BE2C (cell line): ENCODE data around the gene KIRREL2.
"Not testable (repeated sequence)": the region's sequence is repeated elsewhere in the genome, so short reads cannot be mapped to it uniquely, and the experiment has no call there.

ENCODE experiments used
- DNase-seq: peaks from one replicate; pipeline ENCODE4 v3.0.0-alpha.2; 2020
- H3K27me3 ChIP-seq: fragments of 250-450 bp; sonication (Bioruptor Pico); 2 replicates; pipeline ENCODE4 v1.5.1; 2020; ENCODE audit warnings: mild to moderate bottlenecking
- H3K36me3 ChIP-seq: fragments of 250-450 bp; sonication (Bioruptor Pico); 2 replicates; pipeline ENCODE4 v1.5.1; 2020; ENCODE audit warnings: mild to moderate bottlenecking
- H3K4me1 ChIP-seq: fragments of 250-450 bp; sonication (Bioruptor Pico); 2 replicates; pipeline ENCODE4 v1.5.1; 2020
- H3K4me3 ChIP-seq: 2 replicates; pipeline ENCODE4 v1.5.1; 2011; ENCODE audit warnings: low read depth, low read length
- H3K9me3 ChIP-seq: fragments of 250-450 bp; sonication (Bioruptor Pico); 2 replicates; pipeline ENCODE4 v1.5.1; 2020
- TF ChIP-seq, protein P1 (sequence below): IDR thresholded peaks from 2 replicates; pipeline ENCODE4 v1.5.1; 2012; ENCODE audit warnings: mild to moderate bottlenecking, low read depth, low read length

KIRREL2 gene

DNA sequence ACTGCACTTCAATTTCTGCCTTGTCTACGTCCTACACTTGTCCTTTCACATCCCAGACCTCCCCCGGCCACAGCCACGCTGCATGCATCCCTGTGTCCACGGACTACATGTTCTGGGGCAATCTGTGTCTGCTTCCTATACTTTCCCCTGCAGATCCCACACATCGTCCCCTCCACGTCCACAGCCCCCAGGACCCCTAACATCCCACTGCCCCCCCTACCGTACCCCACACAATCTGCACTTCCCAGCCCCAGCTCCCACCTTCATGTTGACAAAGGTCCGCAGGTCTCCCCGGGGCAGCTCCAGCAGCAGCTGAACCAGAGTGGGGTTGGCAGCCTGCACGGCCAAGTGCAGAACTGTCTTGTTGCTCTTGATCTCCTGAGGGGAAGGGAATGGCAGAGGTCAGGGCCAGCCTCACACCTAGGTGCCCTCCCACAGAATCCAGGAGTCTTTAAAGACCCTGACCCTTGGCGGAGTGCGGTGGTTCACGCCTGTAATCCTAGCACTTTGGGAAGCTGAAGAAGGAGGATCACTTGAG is 33.5 kb downstream of the KIRREL2 start:
- no peaks in the 10 kb centered on the region for H3K9me3 ChIP-seq
- DNase-seq = no peak
- TF ChIP-seq, protein P1, sequence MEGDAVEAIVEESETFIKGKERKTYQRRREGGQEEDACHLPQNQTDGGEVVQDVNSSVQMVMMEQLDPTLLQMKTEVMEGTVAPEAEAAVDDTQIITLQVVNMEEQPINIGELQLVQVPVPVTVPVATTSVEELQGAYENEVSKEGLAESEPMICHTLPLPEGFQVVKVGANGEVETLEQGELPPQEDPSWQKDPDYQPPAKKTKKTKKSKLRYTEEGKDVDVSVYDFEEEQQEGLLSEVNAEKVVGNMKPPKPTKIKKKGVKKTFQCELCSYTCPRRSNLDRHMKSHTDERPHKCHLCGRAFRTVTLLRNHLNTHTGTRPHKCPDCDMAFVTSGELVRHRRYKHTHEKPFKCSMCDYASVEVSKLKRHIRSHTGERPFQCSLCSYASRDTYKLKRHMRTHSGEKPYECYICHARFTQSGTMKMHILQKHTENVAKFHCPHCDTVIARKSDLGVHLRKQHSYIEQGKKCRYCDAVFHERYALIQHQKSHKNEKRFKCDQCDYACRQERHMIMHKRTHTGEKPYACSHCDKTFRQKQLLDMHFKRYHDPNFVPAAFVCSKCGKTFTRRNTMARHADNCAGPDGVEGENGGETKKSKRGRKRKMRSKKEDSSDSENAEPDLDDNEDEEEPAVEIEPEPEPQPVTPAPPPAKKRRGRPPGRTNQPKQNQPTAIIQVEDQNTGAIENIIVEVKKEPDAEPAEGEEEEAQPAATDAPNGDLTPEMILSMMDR = no peak
- H3K4me1 ChIP-seq = no peaks in the 10 kb centered on the region
- no peaks in the 10 kb centered on the region for H3K27me3 ChIP-seq
- no peak overlapping the region for H3K4me3 ChIP-seq
- peaks cover 27% of the 10 kb centered on the region for H3K36me3 ChIP-seq

- H3K36me3 ChIP-seq = peaks cover 35% of the 10 kb centered on the region
- H3K9me3 ChIP-seq, H3K4me1 ChIP-seq, H3K27me3 ChIP-seq, H3K4me3 ChIP-seq, DNase-seq: not testable (repeated sequence)
Observed at GRCh38 chr19:35891819-35892218, 35.1 kb downstream of the KIRREL2 start.

DNA sequence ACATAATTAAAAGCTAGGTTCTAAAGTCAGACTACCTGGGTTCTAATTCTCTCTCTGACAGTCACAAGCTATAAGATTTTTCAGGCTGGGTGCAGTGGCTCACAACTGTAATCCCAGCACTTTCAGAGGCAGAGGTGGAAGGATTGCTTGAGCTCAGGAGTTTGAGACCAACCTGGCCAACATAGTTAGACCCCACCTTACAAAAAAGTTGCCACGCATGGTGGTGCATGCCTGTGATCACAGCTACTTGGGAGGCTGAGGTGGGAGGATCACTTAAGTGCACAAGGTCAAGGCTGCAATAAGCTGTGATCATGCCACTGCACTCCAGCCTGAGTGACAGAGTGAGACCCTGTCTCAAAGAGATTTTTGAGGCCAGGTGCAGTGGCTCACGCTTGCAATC is 37.6 kb downstream of the KIRREL2 start:
- Histone ChIP-seq H3K27me3 (no peaks in the 10 kb centered on the region), H3K9me3 (no peaks in the 10 kb centered on the region), H3K36me3 (peaks cover 37% of the 10 kb centered on the region), H3K4me3 (no peak overlapping the region), H3K4me1 (peaks cover 4% of the 10 kb centered on the region; the same call in 1 of the 2 replicates)
- no peak for DNase-seq
- TF ChIP-seq, protein P1 = no peak

GRCh38 chr19:35895911-35896642 is 39.4 kb downstream of the KIRREL2 start:
- no peaks in the 10 kb centered on the region for H3K9me3 ChIP-seq
- peaks cover 30% of the 10 kb centered on the region for H3K36me3 ChIP-seq
- TF ChIP-seq, protein P1 = no peak
- H3K4me3 ChIP-seq = no peak overlapping the region
- no peaks in the 10 kb centered on the region for H3K27me3 ChIP-seq
- no peak for DNase-seq
- peaks cover 4% of the 10 kb centered on the region; the same call in 1 of the 2 replicates for H3K4me1 ChIP-seq

DNA sequence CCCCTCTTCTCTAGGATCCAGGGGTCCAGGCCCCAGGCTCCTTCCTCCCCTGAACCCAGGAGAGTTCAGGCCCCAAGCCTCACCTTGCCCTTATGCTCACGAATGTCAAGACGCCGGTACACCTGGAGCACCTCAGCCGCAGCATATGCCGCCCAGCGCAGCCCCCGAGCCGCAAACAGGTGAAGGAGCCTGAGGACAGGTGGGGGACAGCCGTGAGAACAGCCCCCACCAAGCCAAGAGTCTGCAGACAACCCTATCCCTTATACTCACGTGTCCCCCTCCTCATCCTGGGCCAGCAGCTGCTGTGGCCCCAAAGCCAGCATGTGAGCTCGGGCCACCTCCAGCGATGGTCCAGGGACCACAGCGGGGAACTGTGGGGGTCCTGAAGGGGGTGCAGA is 39.9 kb downstream of the KIRREL2 start:
- TF ChIP-seq, protein P1 = no peak
- Histone ChIP-seq H3K36me3 (peaks cover 30% of the 10 kb centered on the region), H3K27me3 (no peaks in the 10 kb centered on the region), H3K4me1 (peaks cover 4% of the 10 kb centered on the region; the same call in 1 of the 2 replicates), H3K9me3 (no peaks in the 10 kb centered on the region), H3K4me3 (no peak overlapping the region)
- no peak for DNase-seq

DNA sequence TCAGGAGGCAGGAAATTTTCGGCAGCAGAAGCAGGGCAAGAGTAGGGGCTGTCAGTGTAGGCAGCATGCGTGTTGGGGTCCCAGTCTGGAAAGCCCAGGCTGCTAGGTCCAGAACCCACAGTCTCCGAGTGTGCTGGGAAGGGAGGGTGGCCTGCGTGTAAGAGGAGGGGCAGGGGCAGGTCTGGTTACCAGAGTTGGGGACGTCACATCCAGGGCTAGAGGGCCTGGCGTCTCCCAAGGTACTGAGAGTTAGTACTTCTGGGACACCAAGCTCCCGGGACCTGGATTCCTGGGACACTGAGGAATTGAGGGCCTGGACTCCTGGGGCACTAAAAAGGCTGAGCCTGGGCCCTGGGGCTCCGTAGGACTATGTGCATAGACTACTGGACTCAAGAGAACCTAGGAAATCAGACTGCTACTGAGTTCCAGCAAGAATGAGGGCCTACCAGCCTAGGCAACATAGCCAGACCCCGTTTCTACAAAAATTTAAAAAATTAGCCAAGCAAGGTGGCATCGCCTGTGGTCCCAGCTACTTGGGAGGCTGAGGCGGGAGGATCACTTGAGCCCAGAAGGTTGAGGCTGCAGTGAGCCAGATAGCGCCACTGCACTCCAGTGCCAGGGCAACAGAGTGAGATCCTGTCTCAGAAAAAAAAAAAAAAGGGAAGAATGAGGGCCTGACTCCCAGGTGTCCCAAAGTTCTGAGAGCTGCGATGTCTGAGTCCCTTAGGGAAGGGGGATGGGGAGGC is 41.2 kb downstream of the KIRREL2 start:
- no peak for DNase-seq
- H3K4me3 ChIP-seq = no peak overlapping the region

More for the DNA sequence above, 41.2 kb downstream of the KIRREL2 start:
- peaks cover 30% of the 10 kb centered on the region for H3K36me3 ChIP-seq
- no peaks in the 10 kb centered on the region for H3K9me3 ChIP-seq
- H3K4me1 ChIP-seq = peaks cover 4% of the 10 kb centered on the region; the same call in 1 of the 2 replicates
- TF ChIP-seq, protein P1 = no peak
- no peaks in the 10 kb centered on the region for H3K27me3 ChIP-seq
